Hepatocyte (in vitro differentiated cells): ENCODE data around the gene ERC2. TPM values are rescaled to one million over a fixed set of nuclear protein-coding genes. Genes with fewer than 3 reads are reported as not detected.

Source experiments
- DNase-seq: peaks from one replicate; pipeline ENCODE4 v3.0.0-alpha.2; 2016; ENCODE audit warnings: low spot score
- H2AFZ ChIP-seq: fragments of 200-600 bp; sonication (generic); 2 replicates; pipeline ENCODE4 v1.6.0; 2016; ENCODE audit warnings: antibody characterized with exemption, mild to moderate bottlenecking
- H3K27ac ChIP-seq: fragments of 200-600 bp; sonication (generic); 2 replicates; pipeline ENCODE4 v1.5.1; 2016; ENCODE audit warnings: mild to moderate bottlenecking
- H3K27me3 ChIP-seq: fragments of 200-600 bp; sonication (generic); 2 replicates; pipeline ENCODE4 v1.6.1; 2016
- H3K36me3 ChIP-seq: fragments of 200-600 bp; sonication (generic); replicated peaks from 2 replicates; pipeline ENCODE4 v1.5.1; 2016; ENCODE audit warnings: low read depth; ENCODE audit not compliant: insufficient read depth
- H3K4me1 ChIP-seq: fragments of 200-600 bp; sonication (generic); 2 replicates; pipeline ENCODE4 v1.5.1; 2016; ENCODE audit warnings: mild to moderate bottlenecking, moderate library complexity; ENCODE audit not compliant: insufficient read depth
- H3K4me2 ChIP-seq: fragments of 200-600 bp; sonication (generic); 2 replicates; pipeline ENCODE4 v1.6.0; 2016
- H3K4me3 ChIP-seq: fragments of 200-600 bp; sonication (generic); 2 replicates; pipeline ENCODE4 v1.5.1; 2016; ENCODE audit warnings: mild to moderate bottlenecking
- H3K79me2 ChIP-seq: fragments of 200-600 bp; sonication (generic); 2 replicates; pipeline ENCODE4 v1.6.0; 2017; ENCODE audit warnings: mild to moderate bottlenecking
- H3K9me2 ChIP-seq: fragments of 200-600 bp; sonication (generic); replicated peaks from 2 replicates; pipeline ENCODE4 v1.6.0; 2017; ENCODE audit warnings: mild to moderate bottlenecking; ENCODE audit not compliant: insufficient read depth
- H3K9me3 ChIP-seq: fragments of 200-600 bp; sonication (generic); 2 replicates; pipeline ENCODE4 v1.5.1; 2016; ENCODE audit warnings: low read depth, mild to moderate bottlenecking
- H4K20me1 ChIP-seq: fragments of 200-600 bp; sonication (generic); 2 replicates; pipeline ENCODE4 v1.6.0; 2016; ENCODE audit warnings: mild to moderate bottlenecking; ENCODE audit not compliant: insufficient read depth, poor library complexity, severe bottlenecking
- EZH2 ChIP-seq: fragments of 200-600 bp; sonication (generic); IDR thresholded peaks from 2 replicates; pipeline ENCODE4 v1.6.1; 2016; ENCODE audit warnings: antibody characterized with exemption, mild to moderate bottlenecking, borderline replicate concordance
- EZH2phosphoT487 ChIP-seq: fragments of 200-600 bp; sonication (generic); IDR thresholded peaks from one replicate; pipeline ENCODE4 v1.6.1; 2018; ENCODE audit warnings: antibody characterized with exemption, mild to moderate bottlenecking, low read depth, moderate library complexity; ENCODE audit not compliant: unreplicated experiment, severe bottlenecking
- WGBS: methylation state at CpG from one replicate; pipeline ENCODE4 v1.1.6; 2016; ENCODE audit warnings: low lambda C conversion rate; ENCODE audit errors: missing lambda C conversion rate; 5-methylcytosine and 5-hydroxymethylcytosine counted together
- polyA plus RNA-seq: library from polyadenylated mRNA; unstranded; fragments of >200 nt; fragmentation: Nextera tagmentation; extraction: Ambion mirVana; gene quantifications from 2 replicates; pipeline ENCODE4 v1.2.1, GENCODE V29; 2016
- total RNA-seq: library from RNA; depleted of rRNA; stranded (reverse); fragments of >200 nt; gene quantifications from 2 replicates; pipeline ENCODE4 v1.2.3, GENCODE V29; 2014
- TF ChIP-seq, protein P1 (sequence below): fragments of 200-600 bp; sonication (generic); IDR thresholded peaks from 2 replicates; pipeline ENCODE4 v1.5.1; 2016; ENCODE audit warnings: antibody characterized with exemption, mild to moderate bottlenecking; ENCODE audit not compliant: poor library complexity

ERC2 gene
- total and polyA plus RNA-seq, 2 experiments from 2014 or later, result 1.2 to 5.3 TPM

DNA sequence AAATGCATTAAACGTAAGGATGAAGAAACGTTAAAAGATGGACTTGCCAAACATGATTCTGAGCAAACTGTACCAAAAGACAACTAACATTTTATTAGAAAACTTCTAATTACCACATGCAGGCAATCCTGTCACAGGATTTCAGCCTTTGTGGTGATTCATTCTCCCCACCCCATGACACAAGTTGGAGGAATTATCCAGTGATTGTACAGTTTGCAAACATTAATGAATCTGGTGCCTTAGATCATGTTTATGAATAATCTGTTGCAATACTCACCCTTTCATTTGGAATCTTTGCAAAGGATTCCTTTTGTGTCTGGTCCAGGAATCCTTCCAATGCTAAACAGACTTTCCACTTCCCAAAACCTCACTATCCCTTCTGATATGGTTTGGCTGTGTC lies 23.3 kb upstream of the ERC2 start:
- Histone ChIP-seq H4K20me1 (no peaks in the 10 kb centered on the region), H3K79me2 (no peaks in the 10 kb centered on the region), H3K27ac (no peak overlapping the region), H3K27me3 (peaks cover 8% of the 10 kb centered on the region), H3K4me3 (no peak overlapping the region), H3K4me2 (no peak overlapping the region), H3K9me2 (no peaks in the 10 kb centered on the region), H3K4me1 (peaks cover 5% of the 10 kb centered on the region), H3K9me3 (no peaks in the 10 kb centered on the region), H2AFZ (no peak overlapping the region), H3K36me3 (no peaks in the 10 kb centered on the region)
- no peak for DNase-seq
- 83% methylated on average over 2 of the region's 2 CpGs for WGBS
- TF ChIP-seq EZH2phosphoT487 (no peak), EZH2 (no peak)
- TF ChIP-seq, protein P1, sequence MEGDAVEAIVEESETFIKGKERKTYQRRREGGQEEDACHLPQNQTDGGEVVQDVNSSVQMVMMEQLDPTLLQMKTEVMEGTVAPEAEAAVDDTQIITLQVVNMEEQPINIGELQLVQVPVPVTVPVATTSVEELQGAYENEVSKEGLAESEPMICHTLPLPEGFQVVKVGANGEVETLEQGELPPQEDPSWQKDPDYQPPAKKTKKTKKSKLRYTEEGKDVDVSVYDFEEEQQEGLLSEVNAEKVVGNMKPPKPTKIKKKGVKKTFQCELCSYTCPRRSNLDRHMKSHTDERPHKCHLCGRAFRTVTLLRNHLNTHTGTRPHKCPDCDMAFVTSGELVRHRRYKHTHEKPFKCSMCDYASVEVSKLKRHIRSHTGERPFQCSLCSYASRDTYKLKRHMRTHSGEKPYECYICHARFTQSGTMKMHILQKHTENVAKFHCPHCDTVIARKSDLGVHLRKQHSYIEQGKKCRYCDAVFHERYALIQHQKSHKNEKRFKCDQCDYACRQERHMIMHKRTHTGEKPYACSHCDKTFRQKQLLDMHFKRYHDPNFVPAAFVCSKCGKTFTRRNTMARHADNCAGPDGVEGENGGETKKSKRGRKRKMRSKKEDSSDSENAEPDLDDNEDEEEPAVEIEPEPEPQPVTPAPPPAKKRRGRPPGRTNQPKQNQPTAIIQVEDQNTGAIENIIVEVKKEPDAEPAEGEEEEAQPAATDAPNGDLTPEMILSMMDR, result no peak

DNA sequence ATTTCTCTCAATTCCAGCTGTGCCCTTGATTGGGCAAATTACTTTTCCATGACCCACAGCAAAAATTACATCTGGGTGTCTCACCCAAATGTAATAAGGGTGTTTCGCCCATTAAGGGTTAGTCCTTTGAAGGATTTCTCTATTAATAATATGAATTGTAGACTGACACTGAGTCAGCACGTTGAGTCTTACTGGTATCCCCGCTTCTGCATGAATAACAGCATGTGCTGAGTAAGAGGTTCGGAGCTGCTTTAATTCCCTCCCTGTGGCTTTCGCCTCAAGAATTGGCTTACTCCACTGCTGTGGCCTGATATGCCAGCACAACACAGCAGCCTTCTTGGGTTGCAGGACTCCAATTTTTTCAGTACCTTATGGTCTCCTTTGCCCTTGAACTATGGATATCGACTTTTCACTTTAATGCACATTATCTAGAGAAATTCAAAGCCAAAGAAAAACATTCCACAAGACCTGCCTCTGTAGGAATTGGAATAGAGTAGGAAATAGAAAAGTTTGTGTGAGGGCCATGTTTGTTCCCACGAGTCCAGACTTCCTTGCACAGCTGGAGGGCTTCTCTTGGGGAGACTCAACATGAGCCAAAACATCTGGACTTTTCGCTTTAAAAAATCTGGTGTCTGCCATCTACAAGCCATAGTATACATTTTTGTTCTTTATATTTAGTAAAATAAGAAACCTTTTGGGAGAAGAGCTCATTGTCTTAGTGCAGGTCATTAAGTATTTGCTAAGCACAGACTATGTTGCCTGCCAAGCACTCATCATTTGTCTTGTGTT lies 20.7 kb upstream of the ERC2 start:
- no peak for DNase-seq
- Histone ChIP-seq H3K36me3 (no peaks in the 10 kb centered on the region), H3K4me3 (no peak overlapping the region), H3K9me2 (no peaks in the 10 kb centered on the region), H2AFZ (no peak overlapping the region), H3K4me1 (no peaks in the 10 kb centered on the region), H4K20me1 (no peaks in the 10 kb centered on the region), H3K9me3 (no peaks in the 10 kb centered on the region), H3K27me3 (peaks cover 8% of the 10 kb centered on the region), H3K4me2 (no peak overlapping the region), H3K27ac (no peak overlapping the region), H3K79me2 (no peaks in the 10 kb centered on the region)
- TF ChIP-seq, protein P1, result no peak
- TF ChIP-seq EZH2 (no peak), EZH2phosphoT487 (no peak)
- 79% methylated on average over 8 of the region's 8 CpGs for WGBS

DNA sequence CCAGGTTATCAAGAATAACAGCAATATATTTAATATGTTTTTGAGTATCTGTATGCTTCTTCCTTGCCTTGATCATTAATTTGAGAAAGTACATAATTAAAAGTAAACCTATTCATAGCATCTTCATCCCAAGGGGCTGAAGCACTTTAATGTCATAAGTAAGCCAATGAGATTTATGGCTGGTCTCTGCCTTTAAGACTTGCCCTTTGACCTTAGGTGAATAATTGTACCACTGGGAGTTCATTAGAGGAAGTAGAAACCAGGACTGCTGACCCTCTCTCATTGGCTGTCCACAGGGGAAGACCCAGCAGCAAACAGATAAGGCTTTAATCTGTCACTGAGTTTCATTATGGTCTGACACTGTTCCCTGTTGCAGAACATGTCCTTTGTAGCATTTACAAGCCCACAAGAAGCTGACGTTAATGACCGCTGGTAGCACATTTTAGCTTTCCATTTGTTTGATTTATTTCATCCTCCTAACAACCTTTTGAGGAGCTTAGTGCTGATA lies 16.3 kb upstream of the ERC2 start:
- H3K9me2 ChIP-seq, result no peaks in the 10 kb centered on the region
- H4K20me1 ChIP-seq, result no peaks in the 10 kb centered on the region
- no peak overlapping the region for H2AFZ ChIP-seq
- H3K4me1 ChIP-seq, result no peaks in the 10 kb centered on the region
- H3K4me2 ChIP-seq, result no peak overlapping the region
- H3K4me3 ChIP-seq, result no peak overlapping the region
- no peaks in the 10 kb centered on the region for H3K36me3 ChIP-seq
- H3K27me3 ChIP-seq, result peaks cover 6% of the 10 kb centered on the region
- no peaks in the 10 kb centered on the region for H3K9me3 ChIP-seq
- TF ChIP-seq EZH2, result no peak
- TF ChIP-seq, protein P1, result no peak
- H3K27ac ChIP-seq, result no peak overlapping the region
- H3K79me2 ChIP-seq, result no peaks in the 10 kb centered on the region
- WGBS, result 53% methylated on average over 2 of the region's 2 CpGs
- no peak for DNase-seq
